GM12865 (cell line): ENCODE data around the gene ARFGAP1.
A peak's percentile ranks its signal among the peaks of the same experiment; 100 is the strongest.

ENCODE experiments used
- DNase-seq: peaks from one replicate; pipeline ENCODE4 v3.0.0; 2010; ENCODE audit warnings: low read depth
- H3K4me3 ChIP-seq: 2 replicates; pipeline ENCODE4 v1.5.1; 2011; ENCODE audit warnings: mild to moderate bottlenecking, low read depth, low read length, control low read depth
- TF ChIP-seq, protein P1 (sequence below): IDR thresholded peaks from 2 replicates; pipeline ENCODE4 v1.5.1; 2011; ENCODE audit warnings: low read length, control low read depth, low read depth, inconsistent platforms; ENCODE audit not compliant: insufficient read depth; ENCODE audit errors: missing control alignments

ARFGAP1 gene

DNA sequence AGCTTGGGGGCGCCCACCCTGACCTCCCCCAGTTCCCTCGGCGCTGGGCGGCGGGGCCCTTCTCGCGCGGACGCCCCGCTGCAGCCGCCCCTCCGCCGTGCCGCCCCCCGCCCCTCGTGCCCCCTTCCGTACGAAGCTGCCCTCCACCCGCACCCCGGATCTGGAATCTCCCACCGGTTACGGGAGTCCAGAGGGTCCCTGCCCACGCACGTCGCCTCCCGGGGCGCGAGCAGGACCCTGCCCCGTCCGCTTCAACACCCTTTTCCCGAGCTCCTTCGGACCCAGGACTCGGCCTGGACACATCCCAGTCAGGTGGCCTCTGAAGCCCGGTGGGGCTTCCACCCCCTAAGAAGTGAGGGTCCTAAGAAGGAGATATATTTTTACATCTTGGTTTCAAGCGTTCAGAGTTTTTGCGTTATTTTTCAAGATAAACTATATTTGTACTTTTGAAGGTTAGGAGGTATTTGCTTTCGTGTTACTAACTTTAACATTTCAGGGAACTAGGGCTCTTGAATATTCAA is 506 bp downstream of the ARFGAP1 start:
- DNase-seq: no peak
- TF ChIP-seq, protein P1, sequence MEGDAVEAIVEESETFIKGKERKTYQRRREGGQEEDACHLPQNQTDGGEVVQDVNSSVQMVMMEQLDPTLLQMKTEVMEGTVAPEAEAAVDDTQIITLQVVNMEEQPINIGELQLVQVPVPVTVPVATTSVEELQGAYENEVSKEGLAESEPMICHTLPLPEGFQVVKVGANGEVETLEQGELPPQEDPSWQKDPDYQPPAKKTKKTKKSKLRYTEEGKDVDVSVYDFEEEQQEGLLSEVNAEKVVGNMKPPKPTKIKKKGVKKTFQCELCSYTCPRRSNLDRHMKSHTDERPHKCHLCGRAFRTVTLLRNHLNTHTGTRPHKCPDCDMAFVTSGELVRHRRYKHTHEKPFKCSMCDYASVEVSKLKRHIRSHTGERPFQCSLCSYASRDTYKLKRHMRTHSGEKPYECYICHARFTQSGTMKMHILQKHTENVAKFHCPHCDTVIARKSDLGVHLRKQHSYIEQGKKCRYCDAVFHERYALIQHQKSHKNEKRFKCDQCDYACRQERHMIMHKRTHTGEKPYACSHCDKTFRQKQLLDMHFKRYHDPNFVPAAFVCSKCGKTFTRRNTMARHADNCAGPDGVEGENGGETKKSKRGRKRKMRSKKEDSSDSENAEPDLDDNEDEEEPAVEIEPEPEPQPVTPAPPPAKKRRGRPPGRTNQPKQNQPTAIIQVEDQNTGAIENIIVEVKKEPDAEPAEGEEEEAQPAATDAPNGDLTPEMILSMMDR: no peak
- peak overlapping the region; percentile 94 for H3K4me3 ChIP-seq

DNA sequence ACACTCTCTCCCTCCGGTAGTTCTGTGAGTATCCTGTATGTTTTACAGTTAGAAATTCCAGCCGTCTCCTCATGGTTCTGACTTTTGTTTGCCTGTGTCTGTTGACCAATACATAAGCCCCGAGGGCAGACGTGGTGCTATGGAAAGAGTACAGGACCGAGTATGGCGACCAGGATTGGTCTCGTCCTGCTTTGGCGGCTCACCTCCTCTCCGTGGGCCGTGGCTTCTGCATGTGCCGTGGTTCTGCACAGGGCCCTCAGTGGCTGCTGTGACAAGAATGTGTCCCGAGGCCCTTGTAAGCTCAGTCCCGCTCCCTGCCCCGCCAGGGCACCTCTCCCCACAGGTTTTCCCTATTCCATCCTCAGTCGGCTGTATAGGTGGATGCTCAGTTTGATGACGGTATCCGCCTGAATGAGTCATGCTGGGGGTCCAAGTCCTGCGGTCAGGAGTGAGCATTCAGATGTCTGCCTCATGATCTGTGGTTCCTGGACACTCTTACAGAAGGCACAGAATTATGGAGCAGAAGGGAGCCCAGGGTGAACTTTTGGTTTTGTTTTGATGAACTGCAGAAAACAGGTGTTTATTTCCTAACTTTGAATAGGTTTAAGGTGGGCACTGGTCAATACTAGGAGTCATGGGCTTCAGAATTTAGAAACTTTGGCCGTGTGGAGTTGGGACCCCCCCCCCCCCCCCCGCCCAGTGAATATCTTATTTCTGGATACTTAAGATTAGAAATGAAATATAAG is 1.2 kb downstream of the ARFGAP1 start:
- TF ChIP-seq, protein P1: no peak
- no peak for DNase-seq

GRCh38 chr20:63274381-63275228 is 2.0 kb downstream of the ARFGAP1 start:
- no peak overlapping the region for H3K4me3 ChIP-seq
- no peak for DNase-seq
- TF ChIP-seq, protein P1: no peak

More for the DNA sequence above, 1.2 kb downstream of the ARFGAP1 start:
- peak overlapping the region; percentile 94 for H3K4me3 ChIP-seq

DNA sequence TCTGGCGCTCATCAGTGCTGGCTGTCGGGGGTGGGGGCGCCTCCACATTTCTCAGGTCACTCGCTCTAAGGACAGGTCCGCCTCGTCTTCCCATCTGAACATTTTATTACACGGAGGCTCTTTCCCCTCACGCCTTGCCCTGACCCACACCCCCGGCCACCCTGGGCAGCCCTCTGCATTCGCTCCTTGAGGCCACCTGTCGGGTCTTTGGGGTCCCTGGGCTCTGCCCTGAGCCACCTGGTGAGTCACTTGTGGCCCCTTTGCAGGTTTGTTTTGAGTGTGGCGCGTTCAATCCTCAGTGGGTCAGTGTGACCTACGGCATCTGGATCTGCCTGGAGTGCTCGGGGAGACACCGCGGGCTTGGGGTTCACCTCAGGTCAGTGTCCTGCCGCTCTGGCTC is 3.2 kb downstream of the ARFGAP1 start:
- DNase-seq: no peak
- H3K4me3 ChIP-seq: no peak overlapping the region
- TF ChIP-seq, protein P1: no peak

GRCh38 chr20:63276956-63277355 is 4.3 kb downstream of the ARFGAP1 start:
- no peak overlapping the region for H3K4me3 ChIP-seq
- TF ChIP-seq, protein P1: no peak
- DNase-seq: no peak

- no peak overlapping the region for H3K4me3 ChIP-seq
- no peak for DNase-seq
- TF ChIP-seq, protein P1: no peak
Measured at GRCh38 chr20:63277466-63278272, 5.1 kb downstream of the ARFGAP1 start.
